IMR-90 (cell line): ENCODE data around the gene TBP. TPM values are rescaled to one million over a fixed set of nuclear protein-coding genes. Genes with fewer than 3 reads are reported as not detected.

Source experiments
- ATAC-seq: fragments of 200-7000 bp; cut with Tn5 transposase; 2 replicates; pipeline ENCODE4 v1.9.1; 2020; ENCODE audit warnings: low read depth, mild to moderate bottlenecking, moderate library complexity
- BruUV-seq: library from RNA; stranded (reverse); fragments of 400-500 nt; replicated peaks from 2 replicates; lab custom pipeline; 2021; lab: Mats Ljungman, UMichigan
- CTCF ChIA-PET: fragments of 300-600 bp; formaldehyde crosslinking; extraction: SDS; loops from one replicate; lab custom pipeline; 2021; ENCODE audit warnings: antibody characterized with exemption; lab: Yijun Ruan, JAX
- POLR2A ChIA-PET: fragments of 300-600 bp; sonication (Branson Sonifier 250); formaldehyde crosslinking; loops from one replicate; lab custom pipeline; 2022; ENCODE audit warnings: antibody characterized with exemption; ENCODE audit not compliant: unreplicated experiment; lab: Charles Lee
- DNase-seq: peaks from one replicate; pipeline ENCODE4 v3.0.0; 2013
- H2AFZ ChIP-seq: replicated peaks from 2 replicates; pipeline ENCODE3; 2013; ENCODE audit warnings: low read length, mild to moderate bottlenecking; ENCODE audit not compliant: poor library complexity
- H2AK5ac ChIP-seq: 2 replicates; pipeline ENCODE4 v1.6.1; 2013; ENCODE audit warnings: low read depth, low read length, inconsistent platforms
- H2AK9ac ChIP-seq: replicated peaks from 2 replicates; pipeline ENCODE3; 2013; ENCODE audit warnings: mild to moderate bottlenecking, low read depth, low read length, moderate library complexity; ENCODE audit not compliant: poor library complexity
- H2BK120ac ChIP-seq: 2 replicates; pipeline ENCODE4 v1.6.1; 2013; ENCODE audit warnings: low read depth, low read length, inconsistent platforms
- H2BK15ac ChIP-seq: 3 replicates; pipeline ENCODE4 v1.6.1; 2013; ENCODE audit warnings: low read depth, low read length, inconsistent platforms
- H2BK20ac ChIP-seq: 2 replicates; pipeline ENCODE4 v1.6.1; 2013; ENCODE audit warnings: low read depth, mild to moderate bottlenecking, inconsistent platforms, low read length, moderate library complexity
- H2BK5ac ChIP-seq: 2 replicates; pipeline ENCODE4 v1.6.1; 2013; ENCODE audit warnings: mild to moderate bottlenecking, low read depth, low read length, inconsistent platforms; ENCODE audit not compliant: poor library complexity, severe bottlenecking
- H3K14ac ChIP-seq: replicated peaks from 2 replicates; pipeline ENCODE4 v1.6.1; 2013; ENCODE audit warnings: low read depth, low read length, inconsistent platforms
- H3K18ac ChIP-seq: 2 replicates; pipeline ENCODE4 v1.6.1; 2013; ENCODE audit warnings: low read depth, low read length, control low read depth
- H3K23ac ChIP-seq: 2 replicates; pipeline ENCODE4 v1.6.1; 2013; ENCODE audit warnings: low read depth, low read length, inconsistent platforms
- H3K27ac ChIP-seq: 2 replicates; pipeline ENCODE4 v1.5.1; 2013; ENCODE audit warnings: mild to moderate bottlenecking, control low read depth, low read length; ENCODE audit not compliant: insufficient read depth
- H3K27me3 ChIP-seq: 2 replicates; pipeline ENCODE4 v1.6.1; 2013; ENCODE audit warnings: low read length; ENCODE audit not compliant: control insufficient read depth, insufficient read depth
- H3K36me3 ChIP-seq: 2 replicates; pipeline ENCODE4 v1.6.1; 2013; ENCODE audit warnings: low read length, mixed read lengths; ENCODE audit not compliant: control insufficient read depth, insufficient read depth
- H3K4ac ChIP-seq: 2 replicates; pipeline ENCODE4 v1.6.1; 2013; ENCODE audit warnings: low read depth, low read length, inconsistent platforms
- H3K4me1 ChIP-seq: 2 replicates; pipeline ENCODE4 v1.6.1; 2013; ENCODE audit warnings: low read length, mixed read lengths; ENCODE audit not compliant: control insufficient read depth, insufficient read depth
- H3K4me2 ChIP-seq: 2 replicates; pipeline ENCODE4 v1.6.1; 2013; ENCODE audit warnings: low read depth, mild to moderate bottlenecking, control low read depth, low read length, moderate library complexity
- H3K4me3 ChIP-seq: 2 replicates; pipeline ENCODE4 v1.5.1; 2013; ENCODE audit warnings: low read depth, mild to moderate bottlenecking, control low read depth, low read length, moderate library complexity; ENCODE audit not compliant: insufficient read depth
- H3K56ac ChIP-seq: 2 replicates; pipeline ENCODE4 v1.6.1; 2013; ENCODE audit warnings: low read length, inconsistent platforms; ENCODE audit not compliant: insufficient read depth; ENCODE audit errors: extremely low read depth
- H3K79me1 ChIP-seq, 2 experiments: 2 replicates each; pipeline ENCODE4 v1.6.1; 2013; ENCODE audit warnings: low read length in 2 of 2, inconsistent platforms in 1 of 2, low read depth in 1 of 2
- H3K9ac ChIP-seq: 2 replicates; pipeline ENCODE4 v1.6.1; 2013; ENCODE audit warnings: low read depth, low read length, control low read depth
- H3K9me1 ChIP-seq: 2 replicates; pipeline ENCODE4 v1.6.1; 2013; ENCODE audit warnings: low read length, inconsistent platforms; ENCODE audit not compliant: insufficient read depth
- H3K9me3 ChIP-seq: 2 replicates; pipeline ENCODE4 v1.6.1; 2013; ENCODE audit warnings: low read length; ENCODE audit not compliant: control insufficient read depth, insufficient read depth
- H4K20me1 ChIP-seq: 2 replicates; pipeline ENCODE4 v1.6.1; 2013; ENCODE audit warnings: low read length, inconsistent platforms; ENCODE audit not compliant: insufficient read depth
- H4K5ac ChIP-seq: 2 replicates; pipeline ENCODE4 v1.6.1; 2013; ENCODE audit warnings: mild to moderate bottlenecking, low read depth, low read length, control low read depth
- H4K8ac ChIP-seq, 2 experiments: 2 replicates each; pipeline ENCODE4 v1.6.1; 2013; ENCODE audit warnings: low read depth in 2 of 2, low read length in 2 of 2, control low read depth in 1 of 2, inconsistent platforms in 1 of 2
- H4K91ac ChIP-seq: 2 replicates; pipeline ENCODE4 v1.6.1; 2013; ENCODE audit warnings: low read depth, low read length, inconsistent platforms; ENCODE audit not compliant: insufficient read depth
- SMC3 ChIP-seq: fragments of 150-350 bp; IDR thresholded peaks from 2 replicates; pipeline ENCODE4 v1.6.1; 2016; ENCODE audit warnings: low read depth, mild to moderate bottlenecking, antibody characterized with exemption, low read length, moderate library complexity
- dilution Hi-C: fragments of 300-500 bp; cut with HindIII; formaldehyde crosslinking; loops from one replicate; pipeline ENCODE4 v1.14.3; 2018; ENCODE audit warnings: low sequenced_read_pairs; ENCODE audit not compliant: unreplicated experiment
- in situ Hi-C: fragments of 300-500 bp; cut with MboI; formaldehyde crosslinking; loops from 3 replicates; pipeline ENCODE4 v1.14.3; 2019; ENCODE audit warnings: low sequenced_read_pairs, inconsistent platforms, mixed read lengths
- intact Hi-C: fragments of 100-400 bp; cut with micrococcal nuclease; formaldehyde crosslinking; loops from 2 replicates; pipeline ENCODE4 v1.10.0; 2022
- polyA plus RNA-seq, 3 experiments: library from polyadenylated mRNA; depleted of rRNA; stranded (reverse); fragments of >200 nt; gene quantifications; 2 replicates each; pipeline ENCODE4 v1.2.3, GENCODE V29; 2012; ENCODE audit warnings: low replicate concordance in 1 of 3
- total RNA-seq: library from RNA; depleted of rRNA; stranded (reverse); fragments of >200 nt; gene quantifications from 2 replicates; pipeline ENCODE4 v1.2.3, GENCODE V29; 2012

The TBP gene
- total and polyA plus RNA-seq, 2 of the 4 experiments (the other 2 are of a cell fraction): 8.8 to 12.5 TPM

DNA sequence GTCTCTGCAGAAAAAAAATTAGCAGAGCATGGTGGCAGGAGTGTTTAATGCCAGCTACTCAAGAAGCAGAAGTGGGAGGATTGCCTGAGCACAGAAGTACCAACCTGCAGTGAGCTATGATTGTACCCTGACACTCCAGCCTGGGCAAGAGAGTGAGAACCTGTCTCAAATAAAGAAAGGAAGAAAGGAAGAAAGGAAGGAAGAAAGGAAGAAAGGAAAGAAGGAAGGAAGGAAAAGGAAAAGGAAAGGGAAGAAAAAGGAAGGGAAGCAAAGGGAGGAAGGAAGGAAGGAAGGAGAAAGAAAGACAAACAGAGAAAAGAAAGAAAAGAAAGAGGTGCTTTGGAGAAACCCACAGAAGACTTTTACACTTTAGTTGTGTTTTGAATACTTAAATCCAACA lies 43.1 kb downstream of the TBP start:
- H3K18ac ChIP-seq: no peak overlapping the region
- DNase-seq (no peak), ATAC-seq (no peak)
- no peak overlapping the region for H3K23ac ChIP-seq
- no peak overlapping the region for H3K4me3 ChIP-seq
- no peak overlapping the region for H2BK15ac ChIP-seq
- peaks cover 1% of the 10 kb centered on the region; the same call in 1 of the 2 replicates for H3K9me3 ChIP-seq
- no peak overlapping the region for H4K5ac ChIP-seq
- H3K4me1 ChIP-seq: no peaks in the 10 kb centered on the region
- no peak overlapping the region for H3K4ac ChIP-seq
- H3K56ac ChIP-seq: no peak overlapping the region
- H3K36me3 ChIP-seq: no peaks in the 10 kb centered on the region
- H4K20me1 ChIP-seq: no peaks in the 10 kb centered on the region
- no peak overlapping the region for H4K91ac ChIP-seq
- H4K8ac ChIP-seq: no peak overlapping the region
- POLR2A ChIA-PET: no interaction called here
- H3K14ac ChIP-seq: no peak overlapping the region
- in situ Hi-C loops (no loop called here), dilution Hi-C loops (no loop called here), intact Hi-C loops (no loop called here)
- H2AFZ ChIP-seq: no peak overlapping the region
- H3K27ac ChIP-seq: no peak overlapping the region
- no peaks in the 10 kb centered on the region for H3K9me1 ChIP-seq
- H3K9ac ChIP-seq: no peak overlapping the region
- no peaks in the 10 kb centered on the region for H3K79me1 ChIP-seq
- no peak overlapping the region for H2AK9ac ChIP-seq
- no peak overlapping the region for H2BK120ac ChIP-seq
- H3K27me3 ChIP-seq: no peaks in the 10 kb centered on the region
- no peak for TF ChIP-seq SMC3
- no peak overlapping the region for H2AK5ac ChIP-seq
- H2BK5ac ChIP-seq: no peak overlapping the region
- H2BK20ac ChIP-seq: no peak overlapping the region
- CTCF ChIA-PET: no interaction called here
- BruUV-seq: no TSS peak
- no peak overlapping the region for H3K4me2 ChIP-seq
